HG03432 (cell line): ENCODE measurements around the gene GRK2.
"Not testable (repeated sequence)": the region's sequence is repeated elsewhere in the genome, so short reads cannot be mapped to it uniquely, and the experiment has no call there.

Experiments
- ATAC-seq: cut with Tn5 transposase; IDR thresholded peaks from one replicate; pipeline ENCODE4 v1.9.1; 2021; ENCODE audit warnings: mild to moderate bottlenecking, moderate library complexity; ENCODE audit not compliant: unreplicated experiment

The GRK2 gene

GRCh38 chr11:67253872-67254624 is 12.2 kb upstream of the GRK2 start:
- no peak for ATAC-seq

- ATAC-seq, result no peak
Measured at GRCh38 chr11:67254798-67255197, 11.5 kb upstream of the GRK2 start.

- no peak for ATAC-seq
Measured at GRCh38 chr11:67255353-67255752, 10.9 kb upstream of the GRK2 start.

GRCh38 chr11:67255864-67256263 is 10.4 kb upstream of the GRK2 start:
- ATAC-seq, result no peak

GRCh38 chr11:67256477-67257135 is 9.7 kb upstream of the GRK2 start:
- no peak for ATAC-seq

GRCh38 chr11:67260406-67260805 is 5.9 kb upstream of the GRK2 start:
- no peak for ATAC-seq

GRCh38 chr11:67260885-67261639 is 5.2 kb upstream of the GRK2 start:
- not testable (repeated sequence) for ATAC-seq

GRCh38 chr11:67261640-67261945 is 4.7 kb upstream of the GRK2 start:
- ATAC-seq, result no peak

GRCh38 chr11:67261946-67262681 is 4.2 kb upstream of the GRK2 start:
- no peak for ATAC-seq

- ATAC-seq, result no peak
Measured at GRCh38 chr11:67262731-67263675, 3.3 kb upstream of the GRK2 start.

- no peak for ATAC-seq
Measured at GRCh38 chr11:67264260-67264659, 2.0 kb upstream of the GRK2 start.

- ATAC-seq, result no peak
Measured at GRCh38 chr11:67264877-67265632, 1.2 kb upstream of the GRK2 start.

GRCh38 chr11:67265633-67266448 is 432 bp upstream of the GRK2 start:
- peak; percentile 57 for ATAC-seq

- no peak for ATAC-seq
Measured at GRCh38 chr11:67267188-67268080, 1.2 kb downstream of the GRK2 start.

GRCh38 chr11:67268081-67268961 is 2.0 kb downstream of the GRK2 start:
- peak; percentile 35 for ATAC-seq

GRCh38 chr11:67268962-67269268 is 2.6 kb downstream of the GRK2 start:
- no peak for ATAC-seq
